Measurements from ENCODE around the gene RAB11FIP4. TPM values are rescaled to one million over a fixed set of nuclear protein-coding genes. Genes with fewer than 3 reads are reported as not detected.
A peak's percentile ranks its signal among the peaks of the same experiment; 100 is the strongest.

The RAB11FIP4 gene
- total and polyA plus RNA-seq, 2 of the 13 experiments (the other 11 are each of a cell fraction or from before 2014, with no cell fraction given) = 28.0 to 89.3 TPM

DNA sequence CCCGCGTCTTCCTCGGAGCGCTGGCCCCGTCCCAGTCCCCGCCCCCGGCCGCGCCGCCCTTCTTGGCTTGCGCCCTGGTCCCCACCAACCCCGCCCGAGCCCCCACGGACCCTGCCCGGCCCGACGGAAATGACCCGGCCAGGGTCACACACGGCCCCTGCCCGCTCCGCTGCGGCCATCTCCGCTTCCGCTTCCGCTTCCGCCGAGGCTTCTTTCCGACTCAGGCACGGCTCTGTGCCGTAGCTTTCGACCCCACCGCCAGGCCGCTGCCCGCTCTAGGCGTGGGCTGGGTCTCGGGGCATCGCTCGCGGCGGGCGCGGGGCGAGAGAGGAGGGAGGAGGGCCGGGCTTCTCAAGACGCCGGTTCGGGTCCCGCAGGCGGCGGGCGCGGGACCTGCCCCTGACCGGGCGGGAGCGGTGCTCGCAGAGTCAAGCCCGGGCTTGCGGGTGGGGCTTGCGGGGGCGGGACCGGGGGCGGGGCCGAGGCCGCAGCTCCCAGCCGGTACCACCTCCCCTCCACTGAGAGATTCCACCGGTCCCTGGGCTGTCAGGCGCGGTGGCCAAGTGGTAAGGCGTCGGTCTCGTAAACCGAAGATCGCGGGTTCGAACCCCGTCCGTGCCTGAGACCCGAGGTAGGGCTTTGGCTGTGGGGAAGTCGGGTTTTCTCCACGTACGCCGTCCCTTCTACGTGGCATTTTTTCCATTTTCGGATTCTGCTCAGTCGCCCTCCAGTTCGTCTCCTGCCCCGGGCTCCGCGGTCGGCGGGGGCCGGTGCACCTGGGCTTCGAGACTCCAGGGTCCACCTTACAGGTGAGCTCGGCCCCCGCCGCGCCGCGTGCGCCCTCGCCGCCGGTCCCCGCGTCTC, 158.3 kb downstream of the RAB11FIP4 start (continued):
- 0 out of 2 replicates have a peak, but pooled peaks have one; percentile 5 for TF ChIP-seq SUZ12 (IDR thresholded peaks at IDR 0.05; ENCODE audit: low read depth, low read length)
- TF ChIP-seq, protein P1, sequence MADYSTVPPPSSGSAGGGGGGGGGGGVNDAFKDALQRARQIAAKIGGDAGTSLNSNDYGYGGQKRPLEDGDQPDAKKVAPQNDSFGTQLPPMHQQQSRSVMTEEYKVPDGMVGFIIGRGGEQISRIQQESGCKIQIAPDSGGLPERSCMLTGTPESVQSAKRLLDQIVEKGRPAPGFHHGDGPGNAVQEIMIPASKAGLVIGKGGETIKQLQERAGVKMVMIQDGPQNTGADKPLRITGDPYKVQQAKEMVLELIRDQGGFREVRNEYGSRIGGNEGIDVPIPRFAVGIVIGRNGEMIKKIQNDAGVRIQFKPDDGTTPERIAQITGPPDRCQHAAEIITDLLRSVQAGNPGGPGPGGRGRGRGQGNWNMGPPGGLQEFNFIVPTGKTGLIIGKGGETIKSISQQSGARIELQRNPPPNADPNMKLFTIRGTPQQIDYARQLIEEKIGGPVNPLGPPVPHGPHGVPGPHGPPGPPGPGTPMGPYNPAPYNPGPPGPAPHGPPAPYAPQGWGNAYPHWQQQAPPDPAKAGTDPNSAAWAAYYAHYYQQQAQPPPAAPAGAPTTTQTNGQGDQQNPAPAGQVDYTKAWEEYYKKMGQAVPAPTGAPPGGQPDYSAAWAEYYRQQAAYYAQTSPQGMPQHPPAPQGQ (CRISPR knock-in tag; IDR thresholded peaks at IDR 0.05; ENCODE audit: borderline replicate concordance) = no peak
- no peak; the same call in 1 of the 2 replicates for TF ChIP-seq GLI4 (CRISPR knock-in tag; IDR thresholded peaks at IDR 0.05; ENCODE audit: borderline replicate concordance)
- peak; percentile 26 for TF ChIP-seq HNRNPLL (IDR thresholded peaks at IDR 0.05; ENCODE audit: low read depth, low read length, poor library complexity, severe bottlenecking)
- TF ChIP-seq, protein P2, sequence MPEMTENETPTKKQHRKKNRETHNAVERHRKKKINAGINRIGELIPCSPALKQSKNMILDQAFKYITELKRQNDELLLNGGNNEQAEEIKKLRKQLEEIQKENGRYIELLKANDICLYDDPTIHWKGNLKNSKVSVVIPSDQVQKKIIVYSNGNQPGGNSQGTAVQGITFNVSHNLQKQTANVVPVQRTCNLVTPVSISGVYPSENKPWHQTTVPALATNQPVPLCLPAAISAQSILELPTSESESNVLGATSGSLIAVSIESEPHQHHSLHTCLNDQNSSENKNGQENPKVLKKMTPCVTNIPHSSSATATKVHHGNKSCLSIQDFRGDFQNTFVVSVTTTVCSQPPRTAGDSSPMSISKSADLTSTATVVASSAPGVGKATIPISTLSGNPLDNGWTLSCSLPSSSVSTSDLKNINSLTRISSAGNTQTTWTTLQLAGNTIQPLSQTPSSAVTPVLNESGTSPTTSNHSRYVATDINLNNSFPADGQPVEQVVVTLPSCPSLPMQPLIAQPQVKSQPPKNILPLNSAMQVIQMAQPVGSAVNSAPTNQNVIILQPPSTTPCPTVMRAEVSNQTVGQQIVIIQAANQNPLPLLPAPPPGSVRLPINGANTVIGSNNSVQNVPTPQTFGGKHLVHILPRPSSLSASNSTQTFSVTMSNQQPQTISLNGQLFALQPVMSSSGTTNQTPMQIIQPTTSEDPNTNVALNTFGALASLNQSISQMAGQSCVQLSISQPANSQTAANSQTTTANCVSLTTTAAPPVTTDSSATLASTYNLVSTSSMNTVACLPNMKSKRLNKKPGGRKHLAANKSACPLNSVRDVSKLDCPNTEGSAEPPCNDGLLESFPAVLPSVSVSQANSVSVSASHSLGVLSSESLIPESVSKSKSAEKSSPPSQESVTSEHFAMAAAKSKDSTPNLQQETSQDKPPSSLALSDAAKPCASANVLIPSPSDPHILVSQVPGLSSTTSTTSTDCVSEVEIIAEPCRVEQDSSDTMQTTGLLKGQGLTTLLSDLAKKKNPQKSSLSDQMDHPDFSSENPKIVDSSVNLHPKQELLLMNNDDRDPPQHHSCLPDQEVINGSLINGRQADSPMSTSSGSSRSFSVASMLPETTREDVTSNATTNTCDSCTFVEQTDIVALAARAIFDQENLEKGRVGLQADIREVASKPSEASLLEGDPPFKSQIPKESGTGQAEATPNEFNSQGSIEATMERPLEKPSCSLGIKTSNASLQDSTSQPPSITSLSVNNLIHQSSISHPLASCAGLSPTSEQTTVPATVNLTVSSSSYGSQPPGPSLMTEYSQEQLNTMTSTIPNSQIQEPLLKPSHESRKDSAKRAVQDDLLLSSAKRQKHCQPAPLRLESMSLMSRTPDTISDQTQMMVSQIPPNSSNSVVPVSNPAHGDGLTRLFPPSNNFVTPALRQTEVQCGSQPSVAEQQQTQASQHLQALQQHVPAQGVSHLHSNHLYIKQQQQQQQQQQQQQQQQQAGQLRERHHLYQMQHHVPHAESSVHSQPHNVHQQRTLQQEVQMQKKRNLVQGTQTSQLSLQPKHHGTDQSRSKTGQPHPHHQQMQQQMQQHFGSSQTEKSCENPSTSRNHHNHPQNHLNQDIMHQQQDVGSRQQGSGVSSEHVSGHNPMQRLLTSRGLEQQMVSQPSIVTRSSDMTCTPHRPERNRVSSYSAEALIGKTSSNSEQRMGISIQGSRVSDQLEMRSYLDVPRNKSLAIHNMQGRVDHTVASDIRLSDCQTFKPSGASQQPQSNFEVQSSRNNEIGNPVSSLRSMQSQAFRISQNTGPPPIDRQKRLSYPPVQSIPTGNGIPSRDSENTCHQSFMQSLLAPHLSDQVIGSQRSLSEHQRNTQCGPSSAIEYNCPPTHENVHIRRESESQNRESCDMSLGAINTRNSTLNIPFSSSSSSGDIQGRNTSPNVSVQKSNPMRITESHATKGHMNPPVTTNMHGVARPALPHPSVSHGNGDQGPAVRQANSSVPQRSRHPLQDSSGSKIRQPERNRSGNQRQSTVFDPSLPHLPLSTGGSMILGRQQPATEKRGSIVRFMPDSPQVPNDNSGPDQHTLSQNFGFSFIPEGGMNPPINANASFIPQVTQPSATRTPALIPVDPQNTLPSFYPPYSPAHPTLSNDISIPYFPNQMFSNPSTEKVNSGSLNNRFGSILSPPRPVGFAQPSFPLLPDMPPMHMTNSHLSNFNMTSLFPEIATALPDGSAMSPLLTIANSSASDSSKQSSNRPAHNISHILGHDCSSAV (CRISPR knock-in tag; IDR thresholded peaks at IDR 0.05; ENCODE audit: borderline replicate concordance) = 0 out of 2 replicates have a peak, but pooled peaks have one; percentile 70
- TF ChIP-seq, protein P3, sequence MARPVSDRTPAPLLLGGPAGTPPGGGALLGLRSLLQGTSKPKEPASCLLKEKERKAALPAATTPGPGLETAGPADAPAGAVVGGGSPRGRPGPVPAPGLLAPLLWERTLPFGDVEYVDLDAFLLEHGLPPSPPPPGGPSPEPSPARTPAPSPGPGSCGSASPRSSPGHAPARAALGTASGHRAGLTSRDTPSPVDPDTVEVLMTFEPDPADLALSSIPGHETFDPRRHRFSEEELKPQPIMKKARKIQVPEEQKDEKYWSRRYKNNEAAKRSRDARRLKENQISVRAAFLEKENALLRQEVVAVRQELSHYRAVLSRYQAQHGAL (CRISPR knock-in tag; IDR thresholded peaks at IDR 0.05; ENCODE audit: not compliant biosample characterization) = no peak
- 0 out of 2 replicates have a peak, but pooled peaks have one; percentile 67 for TF ChIP-seq KLF13 (CRISPR knock-in tag; IDR thresholded peaks at IDR 0.05)
- TF ChIP-seq KAT7 (CRISPR knock-in tag; IDR thresholded peaks at IDR 0.05; ENCODE audit: borderline replicate concordance) = 0 out of 2 replicates have a peak, but pooled peaks have one; percentile 29
- TF ChIP-seq, protein P4, sequence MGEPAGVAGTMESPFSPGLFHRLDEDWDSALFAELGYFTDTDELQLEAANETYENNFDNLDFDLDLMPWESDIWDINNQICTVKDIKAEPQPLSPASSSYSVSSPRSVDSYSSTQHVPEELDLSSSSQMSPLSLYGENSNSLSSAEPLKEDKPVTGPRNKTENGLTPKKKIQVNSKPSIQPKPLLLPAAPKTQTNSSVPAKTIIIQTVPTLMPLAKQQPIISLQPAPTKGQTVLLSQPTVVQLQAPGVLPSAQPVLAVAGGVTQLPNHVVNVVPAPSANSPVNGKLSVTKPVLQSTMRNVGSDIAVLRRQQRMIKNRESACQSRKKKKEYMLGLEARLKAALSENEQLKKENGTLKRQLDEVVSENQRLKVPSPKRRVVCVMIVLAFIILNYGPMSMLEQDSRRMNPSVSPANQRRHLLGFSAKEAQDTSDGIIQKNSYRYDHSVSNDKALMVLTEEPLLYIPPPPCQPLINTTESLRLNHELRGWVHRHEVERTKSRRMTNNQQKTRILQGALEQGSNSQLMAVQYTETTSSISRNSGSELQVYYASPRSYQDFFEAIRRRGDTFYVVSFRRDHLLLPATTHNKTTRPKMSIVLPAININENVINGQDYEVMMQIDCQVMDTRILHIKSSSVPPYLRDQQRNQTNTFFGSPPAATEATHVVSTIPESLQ (CRISPR knock-in tag; conservative IDR thresholded peaks at IDR 0.05) = no peak
- no peak for TF ChIP-seq MEF2D (CRISPR knock-in tag; IDR thresholded peaks at IDR 0.05)
- no peak for TF ChIP-seq ZNF83 (CRISPR knock-in tag; IDR thresholded peaks at IDR 0.05; ENCODE audit: borderline replicate concordance)
- TF ChIP-seq, protein P5, sequence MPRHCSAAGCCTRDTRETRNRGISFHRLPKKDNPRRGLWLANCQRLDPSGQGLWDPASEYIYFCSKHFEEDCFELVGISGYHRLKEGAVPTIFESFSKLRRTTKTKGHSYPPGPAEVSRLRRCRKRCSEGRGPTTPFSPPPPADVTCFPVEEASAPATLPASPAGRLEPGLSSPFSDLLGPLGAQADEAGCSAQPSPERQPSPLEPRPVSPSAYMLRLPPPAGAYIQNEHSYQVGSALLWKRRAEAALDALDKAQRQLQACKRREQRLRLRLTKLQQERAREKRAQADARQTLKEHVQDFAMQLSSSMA (CRISPR knock-in tag; IDR thresholded peaks at IDR 0.05) = 0 out of 2 replicates have a peak, but pooled peaks have one; percentile 34
- no peak for TF ChIP-seq ZNF672 (CRISPR knock-in tag; IDR thresholded peaks at IDR 0.05)

Data from HepG2 (cell line).